H9 (cell line): ENCODE measurements around the gene HBZ. TPM values are rescaled to one million over a fixed set of nuclear protein-coding genes. Genes with fewer than 3 reads are reported as not detected.

Source experiments
- DNase-seq: peaks from one replicate; pipeline ENCODE4 v3.0.0-alpha.2; 2017
- H2AFZ ChIP-seq: one replicate; pipeline ENCODE4 v1.6.1; 2013; ENCODE audit warnings: mild to moderate bottlenecking, low read length, control low read depth, moderate library complexity
- H2AK5ac ChIP-seq: 2 replicates; pipeline ENCODE4 v1.6.1; 2013; ENCODE audit warnings: low read length, control low read depth, mixed read lengths; ENCODE audit not compliant: insufficient read length
- H2BK120ac ChIP-seq: one replicate; pipeline ENCODE4 v1.6.1; 2013; ENCODE audit warnings: low read depth, mild to moderate bottlenecking, low read length, control low read depth, inconsistent platforms; ENCODE audit not compliant: poor library complexity, severe bottlenecking
- H2BK12ac ChIP-seq: 2 replicates; pipeline ENCODE4 v1.6.1; 2013; ENCODE audit warnings: low read length, control low read depth, mixed read lengths, low read depth; ENCODE audit not compliant: insufficient read length
- H2BK15ac ChIP-seq: 2 replicates; pipeline ENCODE4 v1.6.1; 2013; ENCODE audit warnings: low read depth, low read length, control low read depth
- H2BK20ac ChIP-seq: one replicate; pipeline ENCODE4 v1.6.1; 2013; ENCODE audit warnings: low read depth, mild to moderate bottlenecking, low read length, control low read depth, inconsistent platforms; ENCODE audit not compliant: poor library complexity, severe bottlenecking
- H2BK5ac ChIP-seq: 2 replicates; pipeline ENCODE4 v1.6.1; 2013; ENCODE audit warnings: low read length, control low read depth, mixed read lengths; ENCODE audit not compliant: insufficient read length
- H3K14ac ChIP-seq: 2 replicates; pipeline ENCODE4 v1.6.1; 2013; ENCODE audit warnings: low read length, control low read depth; ENCODE audit not compliant: insufficient read depth
- H3K18ac ChIP-seq: 2 replicates; pipeline ENCODE4 v1.6.1; 2013; ENCODE audit warnings: low read depth, mild to moderate bottlenecking, mixed read lengths, low read length, control low read depth; ENCODE audit not compliant: insufficient read length
- H3K23ac ChIP-seq: 2 replicates; pipeline ENCODE4 v1.6.1; 2013; ENCODE audit warnings: low read length, control low read depth, mixed read lengths, low read depth; ENCODE audit not compliant: insufficient read length
- H3K23me2 ChIP-seq: 2 replicates; pipeline ENCODE4 v1.6.1; 2013; ENCODE audit warnings: low read depth, mild to moderate bottlenecking, mixed read lengths, low read length, control low read depth; ENCODE audit not compliant: insufficient read length, poor library complexity, severe bottlenecking
- H3K27ac ChIP-seq: 2 replicates; pipeline ENCODE4 v1.5.1; 2013; ENCODE audit warnings: low read length, control low read depth, mixed read lengths, low read depth; ENCODE audit not compliant: insufficient read length
- H3K27me3 ChIP-seq: 2 replicates; pipeline ENCODE4 v1.6.1; 2013; ENCODE audit warnings: low read length, control low read depth, inconsistent platforms; ENCODE audit not compliant: insufficient read depth
- H3K4ac ChIP-seq: 2 replicates; pipeline ENCODE4 v1.6.1; 2013; ENCODE audit warnings: low read depth, mild to moderate bottlenecking, control low read depth, inconsistent platforms, low read length, moderate library complexity
- H3K4me1 ChIP-seq: 2 replicates; pipeline ENCODE4 v1.6.1; 2013; ENCODE audit warnings: low read length, control low read depth, inconsistent platforms; ENCODE audit not compliant: insufficient read depth
- H3K4me2 ChIP-seq: 2 replicates; pipeline ENCODE4 v1.6.1; 2013; ENCODE audit warnings: low read length, control low read depth, mixed read lengths; ENCODE audit not compliant: insufficient read length, insufficient read depth
- H3K56ac ChIP-seq: 2 replicates; pipeline ENCODE4 v1.6.1; 2013; ENCODE audit warnings: low read depth, mild to moderate bottlenecking, mixed read lengths, low read length, control low read depth; ENCODE audit not compliant: insufficient read length
- H3K79me1 ChIP-seq: 2 replicates; pipeline ENCODE4 v1.6.1; 2013; ENCODE audit warnings: low read depth, mild to moderate bottlenecking, moderate library complexity, low read length, control low read depth, inconsistent platforms; ENCODE audit not compliant: insufficient read depth, poor library complexity, severe bottlenecking
- H3K79me2 ChIP-seq: 2 replicates; pipeline ENCODE4 v1.6.1; 2013; ENCODE audit warnings: low read length, control low read depth, inconsistent platforms; ENCODE audit not compliant: insufficient read depth
- H3K9ac ChIP-seq: 2 replicates; pipeline ENCODE4 v1.6.1; 2013; ENCODE audit warnings: low read length, control low read depth, mixed read lengths; ENCODE audit not compliant: insufficient read length; ENCODE audit errors: extremely low read depth
- H3K9me3 ChIP-seq: one replicate; pipeline ENCODE4 v1.6.1; 2013; ENCODE audit warnings: low read depth, low read length, inconsistent platforms; ENCODE audit not compliant: control insufficient read depth
- H3T11ph ChIP-seq: one replicate; pipeline ENCODE4 v1.6.1; 2013; ENCODE audit warnings: mild to moderate bottlenecking, low read length, control low read depth, inconsistent platforms
- H4K20me1 ChIP-seq: one replicate; pipeline ENCODE4 v1.6.1; 2013; ENCODE audit not compliant: control insufficient read depth, insufficient read length, insufficient read depth
- H4K5ac ChIP-seq: 2 replicates; pipeline ENCODE4 v1.6.1; 2013; ENCODE audit warnings: low read depth, mild to moderate bottlenecking, mixed read lengths, low read length, control low read depth; ENCODE audit not compliant: insufficient read length
- H4K8ac ChIP-seq: replicated peaks from 2 replicates; pipeline ENCODE4 v1.6.1; 2013; ENCODE audit warnings: low read length, control low read depth, mixed read lengths, low read depth; ENCODE audit not compliant: insufficient read length
- H4K91ac ChIP-seq: 2 replicates; pipeline ENCODE4 v1.6.1; 2013; ENCODE audit warnings: low read depth, mild to moderate bottlenecking, moderate library complexity, mixed read lengths, low read length, control low read depth; ENCODE audit not compliant: insufficient read length
- H3K27ac Mint-ChIP-seq, 3 experiments: 2 replicates in 2 of 3; 3 replicates in 1 of 3; pipeline ENCODE4 v1.8.0; 2020 to 2021; ENCODE audit warnings: mixed read lengths in 3 of 3, mild to moderate bottlenecking in 1 of 3, moderate library complexity in 1 of 3
- H3K27me3 Mint-ChIP-seq: 2 replicates; pipeline ENCODE4 v1.8.0; 2021; ENCODE audit warnings: low read depth, mild to moderate bottlenecking, moderate library complexity, mixed read lengths
- H3K36me3 Mint-ChIP-seq, 3 experiments: 2 replicates in 2 of 3; 3 replicates in 1 of 3; pipeline ENCODE4 v1.8.0; 2020 to 2021; ENCODE audit warnings: low read depth in 3 of 3, mixed read lengths in 3 of 3; ENCODE audit not compliant: insufficient read depth in 1 of 3
- H3K4me1 Mint-ChIP-seq, 2 experiments: 2 replicates each; pipeline ENCODE4 v1.8.0; 2020; ENCODE audit warnings: mixed read lengths in 2 of 2
- H3K4me3 Mint-ChIP-seq, 2 experiments: 2 replicates in 1 of 2; 3 replicates in 1 of 2; pipeline ENCODE4 v1.8.0; 2020 to 2021; ENCODE audit warnings: mild to moderate bottlenecking in 2 of 2, mixed read lengths in 2 of 2, moderate library complexity in 1 of 2
- H3K9me3 Mint-ChIP-seq, 2 experiments: 2 replicates in 1 of 2; 3 replicates in 1 of 2; pipeline ENCODE4 v1.8.0; 2020; ENCODE audit warnings: mild to moderate bottlenecking in 2 of 2, mixed read lengths in 2 of 2, moderate library complexity in 1 of 2
- WGBS: extraction: QIAGEN DNeasy Blood & Tissue Kit; methylation state at CpG from one replicate; pipeline ENCODE4 v1.1.7; 2013; ENCODE audit warnings: missing lambda C conversion rate, low lambda C conversion rate, mixed read lengths; ENCODE audit not compliant: insufficient read length; ENCODE audit errors: extremely low coverage; 5-methylcytosine and 5-hydroxymethylcytosine counted together
- total RNA-seq: library from RNA; stranded (reverse); gene quantifications from 2 replicates; pipeline ENCODE4 v1.2.1, GENCODE V29; 2021
- TF ChIP-seq, protein P1 (sequence below): fragments of 200-600 bp; sonication (generic); conservative IDR thresholded peaks from 3 replicates; pipeline ENCODE4 v1.8.0; 2021; ENCODE audit warnings: antibody characterized with exemption, mild to moderate bottlenecking

Gene HBZ
- total RNA-seq, 1 experiment from 2014 or later: not detected

DNA sequence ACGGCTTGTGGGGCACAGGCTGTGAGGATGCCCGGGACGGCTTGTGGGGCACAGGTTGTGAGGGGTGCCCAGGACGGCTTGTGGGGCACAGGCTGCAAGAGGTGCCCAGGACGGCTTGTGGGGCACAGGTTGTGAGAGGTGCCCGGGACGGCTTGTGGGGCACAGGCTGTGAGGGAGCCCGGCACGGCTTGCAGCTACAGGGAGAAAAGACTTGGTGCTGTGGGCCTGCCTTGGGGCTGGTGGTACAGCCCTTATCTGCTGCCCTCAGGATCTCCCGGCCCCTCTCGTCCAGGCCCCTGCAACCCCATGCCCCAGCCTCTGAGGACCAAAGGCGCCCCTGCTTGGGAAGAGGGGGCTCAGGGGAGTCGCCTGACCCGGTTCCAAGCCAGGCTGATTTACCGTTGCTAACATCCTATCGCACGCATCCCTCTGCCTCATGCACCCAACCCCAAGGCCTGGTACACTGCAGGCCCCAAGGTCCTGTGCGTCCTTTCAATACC lies 8.3 kb downstream of the HBZ start:
- Histone ChIP-seq H3K4me2 (no peak overlapping the region), H3K23ac (no peak overlapping the region), H3K23me2 (peaks cover 8% of the 10 kb centered on the region), H3K14ac (no peak overlapping the region; the same call in 1 of the 2 replicates), H3K9ac (no peak overlapping the region), H3K4me1 (no peaks in the 10 kb centered on the region), H3K79me2 (no peaks in the 10 kb centered on the region), H3K79me1 (no peaks in the 10 kb centered on the region), H2AFZ (no peak overlapping the region), H2AK5ac (no peak overlapping the region), H2BK120ac (no peak overlapping the region), H3K18ac (no peak overlapping the region), H2BK12ac (no peak overlapping the region), H2BK5ac (no peak overlapping the region), H2BK20ac (no peak overlapping the region), H3K27ac (no peak overlapping the region), H3K27me3 (peaks cover 9% of the 10 kb centered on the region; the same call in 1 of the 2 replicates), H4K8ac (no peak overlapping the region), H4K5ac (no peak overlapping the region), H2BK15ac (no peak overlapping the region), H3K56ac (no peak overlapping the region), H4K20me1 (no peaks in the 10 kb centered on the region), H3K9me3 (no peaks in the 10 kb centered on the region), H3K4ac (no peak overlapping the region), H4K91ac (no peak overlapping the region), H3T11ph (no peak overlapping the region)
- Mint-ChIP-seq H3K36me3 (no peaks in the 10 kb centered on the region), H3K9me3 (peaks cover 0 to 2% of the 10 kb centered on the region in 2 experiments; a peak in 2 of 5 replicates), H3K27me3 (peaks cover 67% of the 10 kb centered on the region), H3K27ac (no peak overlapping the region), H3K4me1 (peaks cover 4 to 7% of the 10 kb centered on the region in 2 experiments), H3K4me3 (no peak overlapping the region)
- WGBS: no CpG with 5 or more reads among the region's 18 CpGs
- TF ChIP-seq, protein P1, sequence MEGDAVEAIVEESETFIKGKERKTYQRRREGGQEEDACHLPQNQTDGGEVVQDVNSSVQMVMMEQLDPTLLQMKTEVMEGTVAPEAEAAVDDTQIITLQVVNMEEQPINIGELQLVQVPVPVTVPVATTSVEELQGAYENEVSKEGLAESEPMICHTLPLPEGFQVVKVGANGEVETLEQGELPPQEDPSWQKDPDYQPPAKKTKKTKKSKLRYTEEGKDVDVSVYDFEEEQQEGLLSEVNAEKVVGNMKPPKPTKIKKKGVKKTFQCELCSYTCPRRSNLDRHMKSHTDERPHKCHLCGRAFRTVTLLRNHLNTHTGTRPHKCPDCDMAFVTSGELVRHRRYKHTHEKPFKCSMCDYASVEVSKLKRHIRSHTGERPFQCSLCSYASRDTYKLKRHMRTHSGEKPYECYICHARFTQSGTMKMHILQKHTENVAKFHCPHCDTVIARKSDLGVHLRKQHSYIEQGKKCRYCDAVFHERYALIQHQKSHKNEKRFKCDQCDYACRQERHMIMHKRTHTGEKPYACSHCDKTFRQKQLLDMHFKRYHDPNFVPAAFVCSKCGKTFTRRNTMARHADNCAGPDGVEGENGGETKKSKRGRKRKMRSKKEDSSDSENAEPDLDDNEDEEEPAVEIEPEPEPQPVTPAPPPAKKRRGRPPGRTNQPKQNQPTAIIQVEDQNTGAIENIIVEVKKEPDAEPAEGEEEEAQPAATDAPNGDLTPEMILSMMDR: no peak
- DNase-seq: no peak
